ENCODE measurements around the gene SPTB.
A peak's percentile ranks its signal among the peaks of the same experiment; 100 is the strongest.
"Not testable (repeated sequence)": the region's sequence is repeated elsewhere in the genome, so short reads cannot be mapped to it uniquely, and the experiment has no call there.

The SPTB gene

DNA sequence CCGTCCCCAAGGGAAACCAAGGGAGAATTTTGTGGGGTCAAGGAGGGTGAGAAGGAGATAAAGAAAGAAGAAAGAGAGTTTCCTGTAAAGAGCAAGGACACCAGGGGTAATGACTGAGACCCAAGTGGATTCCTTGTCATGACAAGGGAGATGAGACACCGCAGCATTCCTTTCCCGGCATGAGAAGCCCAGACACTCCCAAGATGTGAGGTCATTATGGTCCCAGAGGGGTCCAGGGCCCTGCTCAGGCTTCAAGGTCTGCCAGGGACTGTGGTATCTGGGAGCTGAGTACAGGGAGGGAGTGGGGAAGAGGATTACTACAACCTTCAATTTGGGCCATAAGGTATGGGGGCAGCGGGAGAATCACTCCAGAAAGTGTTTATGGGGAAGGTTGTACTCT lies 58.1 kb downstream of the SPTB start:
- DNase-seq (ENCODE audit: low read depth) = no peak

DNA sequence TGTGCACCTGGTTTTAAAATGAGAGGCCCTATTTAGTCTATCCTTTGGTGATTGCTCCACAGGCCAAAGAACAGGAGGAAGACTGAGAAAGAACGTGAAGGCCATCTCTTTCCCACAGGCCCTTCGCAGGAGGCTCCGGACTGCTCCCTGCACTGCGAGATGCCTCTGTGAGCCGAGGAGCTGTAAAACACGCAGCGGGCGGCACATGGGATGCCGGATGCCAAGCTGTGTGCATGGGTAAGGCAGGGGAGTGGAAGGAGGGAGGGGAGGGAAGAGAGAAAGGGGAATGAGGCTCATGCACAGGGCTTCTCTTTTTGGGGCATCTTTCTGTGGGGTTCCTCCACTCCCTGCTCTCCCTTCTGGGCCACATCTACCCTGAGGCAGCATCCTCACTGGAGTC lies 61.6 kb downstream of the SPTB start:
- DNase-seq (ENCODE audit: low read depth) = no peak

- no peak for DNase-seq (ENCODE audit: low read depth)
Observed at GRCh38 chr14:64817631-64818030, 62.1 kb downstream of the SPTB start.

- DNase-seq (ENCODE audit: low read depth) = no peak
Observed at GRCh38 chr14:64816221-64816783, 63.4 kb downstream of the SPTB start.

GRCh38 chr14:64815257-64815656 lies 64.5 kb downstream of the SPTB start:
- DNase-seq (ENCODE audit: low read depth) = no peak

DNA sequence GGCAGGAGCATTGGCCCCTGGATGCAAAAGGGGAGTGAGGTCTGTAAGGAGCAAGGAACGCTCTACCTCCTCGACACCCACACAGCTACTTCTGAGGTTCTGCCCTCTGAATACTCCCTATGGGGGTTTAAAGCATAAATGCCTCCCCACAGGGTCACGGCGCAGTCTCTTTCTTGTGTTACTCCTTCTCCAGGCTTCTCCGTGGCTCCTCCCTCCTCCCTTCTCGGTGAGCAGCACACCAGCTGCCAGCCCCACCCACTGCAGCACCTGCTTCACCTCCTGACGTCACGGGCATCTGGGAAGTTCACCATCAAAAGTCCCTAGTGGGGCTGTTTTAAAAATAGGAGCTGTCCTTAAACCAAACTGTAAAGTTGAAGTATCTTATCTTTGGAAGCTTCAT lies 67.3 kb downstream of the SPTB start:
- no peak for DNase-seq (ENCODE audit: low read depth)

DNA sequence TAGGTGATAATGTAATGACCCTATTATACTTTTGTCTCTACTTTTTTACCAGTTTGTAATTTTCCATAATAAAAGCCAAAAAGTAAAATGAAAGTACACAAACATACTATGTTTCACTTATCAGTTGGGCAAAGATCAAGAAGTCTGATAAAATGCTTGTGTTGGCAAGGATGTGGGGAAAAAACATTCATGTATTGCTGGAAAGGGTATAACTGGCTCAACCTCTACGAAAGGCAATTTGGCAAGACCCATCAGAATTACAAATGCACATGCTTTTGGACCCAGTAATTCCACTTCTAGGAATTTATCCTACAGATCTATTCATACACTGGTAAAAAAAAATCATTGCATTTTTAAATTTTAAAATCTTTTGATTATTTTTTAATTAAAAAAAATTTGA lies 68.0 kb downstream of the SPTB start:
- no peak for DNase-seq (ENCODE audit: low read depth)

DNA sequence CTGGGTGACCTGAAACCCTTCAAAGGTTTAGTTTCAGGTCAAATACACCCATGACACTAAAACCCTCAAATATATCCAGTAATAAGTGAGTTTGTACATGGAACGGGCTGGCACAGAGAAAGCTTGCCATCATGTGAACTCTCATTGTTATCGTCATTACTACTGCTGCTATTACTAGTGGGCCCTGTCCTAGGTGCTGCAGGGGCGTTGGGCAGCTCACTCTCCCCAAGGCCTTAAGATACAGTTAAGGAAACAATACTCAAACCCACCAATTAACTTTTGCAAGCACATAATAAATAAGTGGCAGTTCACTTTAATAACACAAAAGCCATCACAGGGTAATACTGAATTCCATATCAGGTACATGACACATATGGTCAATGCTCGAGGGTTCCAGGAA lies 71.3 kb downstream of the SPTB start:
- DNase-seq (ENCODE audit: low read depth) = no peak

GRCh38 chr14:64807551-64807950 lies 72.2 kb downstream of the SPTB start:
- no peak for DNase-seq (ENCODE audit: low read depth)

DNA sequence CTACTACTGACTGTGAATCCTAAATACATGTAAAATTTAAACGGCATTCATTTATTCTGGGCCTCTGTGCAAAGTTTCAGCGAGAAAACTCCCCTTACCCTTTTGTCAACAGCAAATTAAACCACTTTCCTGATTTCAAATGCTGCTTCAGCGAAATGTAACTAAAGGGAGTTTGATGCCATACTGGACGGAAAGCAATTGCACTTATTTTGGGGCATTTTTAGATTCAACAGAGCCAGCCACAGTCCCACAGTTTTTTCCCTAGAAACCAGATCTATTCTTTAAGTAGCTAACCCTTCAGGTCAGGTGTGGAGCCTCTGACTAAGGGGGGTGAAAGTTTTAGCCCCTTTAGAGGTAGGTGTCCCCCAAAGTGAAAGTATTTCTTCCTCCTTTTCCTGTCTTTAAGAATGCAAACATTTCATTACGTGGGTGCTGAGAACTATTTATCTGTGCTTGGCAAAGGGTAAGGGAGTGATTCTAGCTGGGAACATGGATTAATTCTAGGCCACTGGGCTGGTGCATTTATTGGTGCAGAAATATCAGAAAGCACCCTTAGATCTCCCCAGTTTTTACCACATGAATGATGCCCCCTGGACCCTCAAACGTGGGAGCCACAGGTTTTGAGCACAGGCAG lies 72.7 kb downstream of the SPTB start:
- DNase-seq (ENCODE audit: low read depth) = no peak

GRCh38 chr14:64806202-64806861 lies 73.4 kb downstream of the SPTB start:
- peak; percentile 52 for DNase-seq (ENCODE audit: low read depth)

GRCh38 chr14:64805646-64806045 lies 74.1 kb downstream of the SPTB start:
- not testable (repeated sequence) for DNase-seq (ENCODE audit: low read depth)

DNA sequence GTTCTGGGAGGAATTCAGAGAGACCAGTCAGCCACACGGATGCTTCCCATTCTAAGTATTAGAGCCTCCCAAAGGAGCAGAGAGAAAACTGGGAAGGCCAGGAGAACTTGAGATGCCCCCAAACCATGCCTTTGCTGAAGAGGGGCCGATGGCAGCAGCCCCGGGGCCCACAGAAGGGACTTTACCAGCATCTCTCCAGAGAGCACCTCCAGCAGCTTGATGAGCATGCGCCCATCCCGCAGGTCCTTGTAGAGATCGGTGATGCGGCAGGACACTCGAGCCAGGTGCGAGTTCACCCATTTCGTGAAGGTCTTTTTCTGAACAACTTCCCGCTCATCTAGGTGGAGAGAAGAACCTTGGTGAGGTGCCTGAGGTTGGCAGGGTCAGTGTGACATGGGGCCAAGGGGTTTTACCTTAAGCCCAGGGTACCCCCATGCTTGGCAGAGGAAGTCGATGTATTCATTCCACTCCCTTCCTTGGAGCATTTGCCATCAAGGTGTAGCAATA lies 74.9 kb downstream of the SPTB start:
- no peak for DNase-seq (ENCODE audit: low read depth)

DNA sequence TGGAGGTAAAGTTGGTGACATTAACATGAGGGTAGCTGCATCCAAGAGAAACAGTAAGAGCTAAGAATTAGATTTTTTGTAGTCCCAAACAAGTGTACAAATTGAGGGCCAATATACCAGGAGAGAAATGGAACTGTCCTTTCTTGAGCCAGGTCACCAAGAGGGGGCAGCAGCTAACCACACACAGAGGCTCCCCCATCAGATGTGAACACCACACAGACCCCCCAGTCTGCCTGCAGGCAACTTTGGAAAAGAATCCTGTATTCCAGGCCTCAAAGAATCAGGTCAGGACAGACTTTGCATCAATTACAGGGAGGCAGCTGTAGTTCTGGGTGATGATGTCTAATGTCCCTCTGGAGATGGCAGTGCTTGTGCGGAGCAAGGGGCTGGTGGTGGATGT lies 77.9 kb downstream of the SPTB start:
- no peak for DNase-seq (ENCODE audit: low read depth)

- no peak for DNase-seq (ENCODE audit: low read depth)
Observed at GRCh38 chr14:64801046-64801445, 78.7 kb downstream of the SPTB start.

DNA sequence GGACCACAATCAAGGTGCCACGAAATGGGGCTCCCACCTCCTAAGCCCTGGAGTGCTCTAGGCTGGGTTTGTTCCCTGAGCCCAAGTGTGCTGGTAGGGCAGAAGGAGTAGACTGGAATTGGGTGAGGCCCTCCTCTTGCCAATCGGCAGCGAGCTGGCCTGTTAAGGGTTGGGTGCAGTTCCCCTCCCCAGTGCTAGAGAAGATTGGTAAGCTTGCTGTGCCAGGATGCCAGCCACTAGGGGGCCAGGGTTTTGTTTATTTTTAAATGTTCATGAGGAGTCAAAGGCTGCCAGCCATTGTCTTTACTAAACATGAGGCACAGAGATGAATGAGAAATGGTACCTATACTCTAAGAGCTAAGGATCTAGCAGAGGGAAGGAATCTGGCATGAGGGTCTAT lies 79.7 kb downstream of the SPTB start:
- DNase-seq (ENCODE audit: low read depth) = no peak

- no peak for DNase-seq (ENCODE audit: low read depth)
Observed at GRCh38 chr14:64799555-64799954, 80.2 kb downstream of the SPTB start.

DNA sequence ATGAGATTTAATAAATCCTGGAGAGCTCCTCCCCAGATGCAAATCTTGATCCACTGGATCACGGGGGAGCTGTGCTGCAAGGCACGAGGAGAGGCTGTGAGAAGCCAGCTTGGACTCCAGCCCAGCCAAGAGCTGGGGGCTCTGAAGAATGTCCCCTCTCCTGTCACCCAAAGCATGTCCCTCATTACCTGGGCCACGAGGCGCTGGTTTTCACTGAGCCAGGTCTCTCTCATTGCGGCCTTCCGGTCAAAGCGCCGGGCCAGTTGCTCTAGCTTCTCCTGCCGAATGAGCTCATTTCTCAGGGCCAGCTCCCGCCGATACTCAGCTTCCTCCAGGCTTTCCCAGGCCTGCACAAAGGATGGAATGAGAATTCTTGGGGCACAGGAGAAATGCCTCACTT lies 83.3 kb downstream of the SPTB start:
- DNase-seq (ENCODE audit: low read depth) = no peak

GRCh38 chr14:64795921-64796320 lies 83.8 kb downstream of the SPTB start:
- no peak for DNase-seq (ENCODE audit: low read depth)

- DNase-seq (ENCODE audit: low read depth) = no peak
Observed at GRCh38 chr14:64795211-64795610, 84.5 kb downstream of the SPTB start.

DNA sequence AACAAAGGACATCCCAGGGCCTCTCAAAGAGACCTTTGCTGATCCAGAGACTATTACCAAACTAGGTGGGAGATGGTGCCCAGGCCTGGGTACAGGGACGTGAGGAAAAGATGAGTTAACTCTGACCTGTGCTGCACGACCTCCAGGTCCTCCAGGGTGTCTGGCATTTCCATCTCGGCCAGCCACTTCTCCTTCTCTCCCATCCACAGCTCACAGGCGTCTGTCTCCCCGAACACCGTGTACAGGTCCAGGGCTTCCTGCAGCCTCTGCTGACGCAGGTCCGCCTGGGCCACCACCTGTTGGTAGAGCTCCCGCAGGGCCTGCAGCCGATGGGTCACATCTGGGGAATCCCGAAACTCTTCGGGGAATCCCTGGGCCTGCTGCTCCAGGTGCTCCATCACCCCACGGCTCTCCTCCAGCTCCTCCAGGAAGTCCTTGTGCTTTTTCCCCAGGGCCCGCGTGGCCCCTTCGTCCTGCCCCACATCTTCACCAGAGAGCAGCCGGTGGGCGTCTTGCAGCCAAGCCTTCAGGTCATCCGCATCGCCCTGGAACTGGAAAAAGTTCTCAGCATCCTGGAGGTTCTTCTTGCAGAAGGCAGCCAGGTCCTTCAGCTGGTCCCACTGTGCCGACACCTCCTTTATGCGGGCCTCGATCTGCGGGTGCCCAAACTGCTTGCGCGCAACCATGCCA lies 86.7 kb downstream of the SPTB start:
- no peak for DNase-seq (ENCODE audit: low read depth)

DNA sequence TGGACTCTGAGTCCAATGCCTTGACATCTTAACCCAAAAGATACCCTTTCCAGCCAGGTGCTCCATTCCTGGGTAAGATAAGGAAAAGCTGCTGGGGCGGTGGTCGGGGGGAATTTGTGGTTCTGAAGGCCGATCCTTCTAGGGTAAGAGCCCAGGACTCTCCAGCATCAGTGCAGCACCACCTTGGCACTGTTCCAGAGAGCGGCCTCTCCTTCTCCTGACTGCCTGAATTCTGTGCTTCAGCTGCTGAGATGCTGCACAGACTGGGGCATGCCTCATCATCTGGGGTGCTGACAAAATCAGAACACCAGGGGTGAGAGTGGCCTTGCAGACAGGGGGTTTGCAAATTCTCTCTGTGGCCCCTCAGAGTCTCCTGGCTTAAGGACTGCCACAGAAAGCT lies 87.5 kb downstream of the SPTB start:
- no peak for DNase-seq (ENCODE audit: low read depth)

DNA sequence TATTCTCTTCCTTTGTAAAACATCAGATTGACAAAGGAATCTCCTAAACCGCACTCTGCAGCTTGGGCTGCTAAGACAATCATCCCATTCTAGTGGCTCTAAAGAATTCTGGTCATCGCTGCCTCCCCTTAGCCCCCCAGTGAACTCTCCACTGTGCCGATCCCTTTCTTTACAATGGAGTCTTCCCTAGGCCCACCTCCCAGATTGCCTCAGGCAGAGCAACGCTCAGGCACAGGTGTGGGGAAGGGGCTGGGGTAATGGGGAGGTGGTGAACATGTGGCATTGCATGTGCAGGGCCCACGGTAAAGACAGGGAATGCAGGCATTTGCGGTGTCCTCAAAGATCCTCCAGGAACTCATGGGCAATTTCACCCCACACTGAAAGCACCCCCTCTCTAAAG lies 89.2 kb downstream of the SPTB start:
- DNase-seq (ENCODE audit: low read depth) = no peak

Measured in HS-5 (cell line).